Measurements from ENCODE around the gene C1orf159.

GRCh38 chr1:1157914-1158710 is 42.2 kb upstream of the C1orf159 start:
- TF ChIP-seq POLR2A (IDR thresholded peaks at IDR 0.05) (no peak), CTCF (IDR thresholded peaks at IDR 0.05 in 4 of 5, conservative IDR thresholded peaks at IDR 0.05 in 1 of 5) (no peak)

Data from gastrocnemius medialis (tissue), 4 donors.